ENCODE data around the gene PTPRJ. TPM values are rescaled to one million over a fixed set of nuclear protein-coding genes. Genes with fewer than 3 reads are reported as not detected.

Gene PTPRJ
- total RNA-seq, 3 donors from 2014 or later: 14.6 to 15.7 (median 14.7) TPM

- no peaks in the 10 kb centered on the region for H3K9me3 ChIP-seq
- H3K27ac ChIP-seq: no peak overlapping the region
- H3K4me1 ChIP-seq: no peaks in the 10 kb centered on the region
- no peak for DNase-seq (ENCODE audit: low spot score in 2 of 2)
- intact Hi-C loops (cut with DNase I; ENCODE audit: low total_unique reads): no loop called here
- no peaks in the 10 kb centered on the region for H3K36me3 ChIP-seq
- TF ChIP-seq POLR2AphosphoS5 (IDR thresholded peaks at IDR 0.05) (no peak), POLR2A (IDR thresholded peaks at IDR 0.05) (no peak)
- TF ChIP-seq, protein P1, sequence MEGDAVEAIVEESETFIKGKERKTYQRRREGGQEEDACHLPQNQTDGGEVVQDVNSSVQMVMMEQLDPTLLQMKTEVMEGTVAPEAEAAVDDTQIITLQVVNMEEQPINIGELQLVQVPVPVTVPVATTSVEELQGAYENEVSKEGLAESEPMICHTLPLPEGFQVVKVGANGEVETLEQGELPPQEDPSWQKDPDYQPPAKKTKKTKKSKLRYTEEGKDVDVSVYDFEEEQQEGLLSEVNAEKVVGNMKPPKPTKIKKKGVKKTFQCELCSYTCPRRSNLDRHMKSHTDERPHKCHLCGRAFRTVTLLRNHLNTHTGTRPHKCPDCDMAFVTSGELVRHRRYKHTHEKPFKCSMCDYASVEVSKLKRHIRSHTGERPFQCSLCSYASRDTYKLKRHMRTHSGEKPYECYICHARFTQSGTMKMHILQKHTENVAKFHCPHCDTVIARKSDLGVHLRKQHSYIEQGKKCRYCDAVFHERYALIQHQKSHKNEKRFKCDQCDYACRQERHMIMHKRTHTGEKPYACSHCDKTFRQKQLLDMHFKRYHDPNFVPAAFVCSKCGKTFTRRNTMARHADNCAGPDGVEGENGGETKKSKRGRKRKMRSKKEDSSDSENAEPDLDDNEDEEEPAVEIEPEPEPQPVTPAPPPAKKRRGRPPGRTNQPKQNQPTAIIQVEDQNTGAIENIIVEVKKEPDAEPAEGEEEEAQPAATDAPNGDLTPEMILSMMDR (IDR thresholded peaks at IDR 0.05): no peak
- no peak overlapping the region for H3K4me3 ChIP-seq
- H3K27me3 ChIP-seq: no peaks in the 10 kb centered on the region
These were observed 229.7 kb downstream of the PTPRJ start for GRCh38 chr11:48210052-48210451.

DNA sequence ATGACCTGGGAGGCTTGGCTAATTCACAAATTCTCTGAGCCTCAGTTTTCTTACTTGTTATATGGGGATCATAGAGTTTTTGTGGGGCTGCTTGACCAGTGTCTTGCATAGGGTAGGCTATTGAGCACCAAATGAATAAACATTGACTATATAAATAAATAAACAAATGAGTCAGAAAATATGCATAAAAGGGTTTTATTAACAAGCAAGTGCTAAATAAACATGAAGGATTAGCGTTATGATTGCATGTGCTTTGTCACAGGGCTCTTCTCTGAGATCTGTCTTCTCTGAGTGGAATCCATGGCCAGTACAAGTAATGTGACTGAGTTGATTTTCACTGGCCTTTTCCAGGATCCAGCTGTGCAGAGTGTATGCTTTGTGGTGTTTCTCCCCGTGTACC is 236.2 kb downstream of the PTPRJ start, which contains the start of gene OR4B1:
Gene OR4B1 (plus strand): TSS at position 301 of the 400 bp plus-strand sequence. CDS start 0 bp downstream, at position 301.
- no peaks in the 10 kb centered on the region for H3K27me3 ChIP-seq
- no peak within 1 kb of the TSS for H3K27ac ChIP-seq
- no peaks in the 10 kb centered on the region for H3K36me3 ChIP-seq
- DNase-seq (ENCODE audit: low spot score in 2 of 2): no peak
- intact Hi-C loops (cut with DNase I; ENCODE audit: low total_unique reads): no loop called here
- H3K9me3 ChIP-seq: no peaks in the 10 kb centered on the region
- TF ChIP-seq, protein P1 (IDR thresholded peaks at IDR 0.05): no peak
- TF ChIP-seq POLR2AphosphoS5 (IDR thresholded peaks at IDR 0.05) (no peak), POLR2A (IDR thresholded peaks at IDR 0.05) (no peak)
- H3K4me1 ChIP-seq: no peaks in the 10 kb centered on the region
- H3K4me3 ChIP-seq: no peak within 1 kb of the TSS

Other genes with a start within 250 kb of the PTPRJ start
- gene FNBP4, start 213.2 kb upstream of the PTPRJ start, total RNA-seq: 100 to 1,000 TPM; 109 to 227 (median 193) TPM
- gene NUP160, start 132.2 kb upstream of the PTPRJ start, total RNA-seq: 10 to 100 TPM; 28.2 to 41.4 (median 40.6) TPM
- not detected for gene OR4B1, start 236.3 kb downstream of the PTPRJ start, total RNA-seq

Data from breast epithelium (tissue), 4 donors.